GM21515 (cell line): ENCODE results near the gene SESN2.
A peak's percentile ranks its signal among the peaks of the same experiment; 100 is the strongest.

Experiments used
- ATAC-seq: cut with Tn5 transposase; IDR thresholded peaks from one replicate; pipeline ENCODE4 v1.9.1; 2021; ENCODE audit not compliant: unreplicated experiment

SESN2 gene, protein sequence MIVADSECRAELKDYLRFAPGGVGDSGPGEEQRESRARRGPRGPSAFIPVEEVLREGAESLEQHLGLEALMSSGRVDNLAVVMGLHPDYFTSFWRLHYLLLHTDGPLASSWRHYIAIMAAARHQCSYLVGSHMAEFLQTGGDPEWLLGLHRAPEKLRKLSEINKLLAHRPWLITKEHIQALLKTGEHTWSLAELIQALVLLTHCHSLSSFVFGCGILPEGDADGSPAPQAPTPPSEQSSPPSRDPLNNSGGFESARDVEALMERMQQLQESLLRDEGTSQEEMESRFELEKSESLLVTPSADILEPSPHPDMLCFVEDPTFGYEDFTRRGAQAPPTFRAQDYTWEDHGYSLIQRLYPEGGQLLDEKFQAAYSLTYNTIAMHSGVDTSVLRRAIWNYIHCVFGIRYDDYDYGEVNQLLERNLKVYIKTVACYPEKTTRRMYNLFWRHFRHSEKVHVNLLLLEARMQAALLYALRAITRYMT

DNA sequence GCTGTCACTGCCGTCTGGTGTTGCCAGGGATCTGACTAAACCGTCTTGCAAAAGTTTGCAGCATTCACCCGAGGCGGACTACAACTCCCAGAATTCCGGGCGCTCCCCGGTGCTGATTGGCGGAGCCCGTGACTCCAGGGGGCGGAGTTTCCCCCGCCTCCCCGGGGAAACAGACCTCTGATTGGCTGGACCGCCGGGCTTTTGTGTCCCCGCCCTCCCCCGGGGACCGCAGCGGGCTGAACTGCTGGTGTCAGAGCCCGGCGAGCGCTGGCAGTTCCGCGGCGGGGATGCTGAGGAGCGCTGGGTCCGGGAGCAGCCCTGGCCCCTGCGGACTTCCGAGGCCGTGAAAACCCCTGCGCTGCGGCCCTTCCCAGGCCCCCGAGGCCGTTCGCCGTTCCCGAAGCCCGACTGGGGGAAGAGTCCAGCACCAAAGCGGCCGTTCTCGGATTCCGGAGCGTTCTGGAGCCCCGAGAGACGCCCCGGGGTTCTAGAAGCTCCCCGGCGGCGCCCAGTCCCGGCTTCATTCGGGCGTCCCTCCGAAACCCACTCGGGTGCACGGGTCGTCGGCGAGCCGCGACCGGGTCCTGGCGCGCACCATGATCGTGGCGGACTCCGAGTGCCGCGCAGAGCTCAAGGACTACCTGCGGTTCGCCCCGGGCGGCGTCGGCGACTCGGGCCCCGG lies at the start of gene SESN2:
Gene SESN2 (plus strand): TSS at position 267 of the 682 bp plus-strand sequence. CDS start 330 bp downstream, at position 597.
- ATAC-seq = peak; percentile 86

DNA sequence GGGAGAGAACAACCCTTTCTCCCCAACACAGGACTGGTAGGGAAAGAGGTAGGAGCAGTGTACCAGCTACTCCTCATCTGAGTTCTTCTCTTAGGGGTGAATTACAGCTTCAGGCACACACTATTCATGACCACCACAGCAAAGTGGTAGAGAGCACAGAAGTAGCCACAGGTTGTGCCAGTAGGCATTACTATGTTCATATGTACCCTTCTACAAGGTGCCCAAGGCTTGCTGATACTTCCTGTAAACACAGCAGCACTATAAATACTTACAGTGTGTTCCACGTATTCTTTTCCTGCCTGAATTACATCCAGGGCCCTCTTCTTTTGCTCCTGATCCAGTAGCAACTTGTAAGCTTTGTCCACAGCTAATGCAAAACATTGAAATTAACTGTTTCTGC lies 49.6 kb upstream of the SESN2 start:
- no peak for ATAC-seq

DNA sequence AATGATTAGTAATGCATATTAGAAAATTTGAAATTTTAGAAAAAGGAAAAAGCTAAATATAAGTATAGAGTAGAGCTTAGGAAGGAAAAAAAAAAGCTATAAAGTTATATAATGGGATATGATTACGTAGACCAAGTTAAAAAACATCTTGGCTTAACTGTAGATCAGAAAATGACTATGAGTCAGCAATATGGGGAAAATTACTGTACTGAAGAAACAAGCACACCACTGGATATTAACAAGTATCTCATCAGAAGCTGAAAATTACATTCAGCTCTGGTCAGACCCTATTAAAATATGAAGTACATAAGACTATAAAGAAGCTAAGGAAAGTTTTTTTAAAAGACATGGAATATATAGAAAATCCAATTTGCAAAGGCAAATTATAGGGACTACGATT lies 46.0 kb upstream of the SESN2 start:
- no peak for ATAC-seq

DNA sequence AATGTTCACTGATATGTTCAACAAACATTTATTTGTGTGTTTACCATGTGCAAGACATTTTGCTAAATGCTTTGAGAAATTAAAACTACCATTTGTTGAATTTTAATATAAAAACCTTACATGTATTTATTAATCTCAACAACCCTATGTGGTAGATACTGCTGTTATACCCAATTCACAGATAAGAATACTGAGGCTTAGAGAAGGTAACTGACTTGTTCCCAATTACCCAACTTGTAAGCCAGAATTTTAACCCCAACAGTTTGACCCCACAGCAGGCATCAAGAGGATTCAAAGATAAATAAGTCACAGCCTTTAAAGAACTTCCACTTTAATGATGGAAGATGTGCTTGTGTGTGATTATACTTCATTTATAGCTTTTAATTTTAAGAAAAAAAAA lies 30.2 kb upstream of the SESN2 start:
- ATAC-seq = no peak

DNA sequence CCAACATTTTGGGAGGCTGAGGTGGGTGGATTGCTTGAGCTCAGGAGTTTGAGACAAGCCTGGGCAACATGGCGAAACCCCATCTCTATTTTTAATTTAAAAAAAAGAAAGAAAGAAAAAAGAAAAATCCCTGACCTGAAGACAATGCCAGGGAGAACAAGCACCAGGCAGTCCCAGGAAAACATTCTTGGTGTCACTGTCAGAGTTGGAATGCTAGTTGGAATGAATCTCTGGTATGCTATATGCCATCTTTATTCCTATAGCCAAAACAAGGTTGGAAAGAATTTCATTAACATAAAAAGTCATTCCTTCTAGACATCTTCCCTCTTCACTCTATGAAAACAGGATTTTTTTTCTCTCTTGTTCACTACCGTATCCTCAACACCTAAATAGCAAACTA lies 29.3 kb upstream of the SESN2 start:
- no peak for ATAC-seq

DNA sequence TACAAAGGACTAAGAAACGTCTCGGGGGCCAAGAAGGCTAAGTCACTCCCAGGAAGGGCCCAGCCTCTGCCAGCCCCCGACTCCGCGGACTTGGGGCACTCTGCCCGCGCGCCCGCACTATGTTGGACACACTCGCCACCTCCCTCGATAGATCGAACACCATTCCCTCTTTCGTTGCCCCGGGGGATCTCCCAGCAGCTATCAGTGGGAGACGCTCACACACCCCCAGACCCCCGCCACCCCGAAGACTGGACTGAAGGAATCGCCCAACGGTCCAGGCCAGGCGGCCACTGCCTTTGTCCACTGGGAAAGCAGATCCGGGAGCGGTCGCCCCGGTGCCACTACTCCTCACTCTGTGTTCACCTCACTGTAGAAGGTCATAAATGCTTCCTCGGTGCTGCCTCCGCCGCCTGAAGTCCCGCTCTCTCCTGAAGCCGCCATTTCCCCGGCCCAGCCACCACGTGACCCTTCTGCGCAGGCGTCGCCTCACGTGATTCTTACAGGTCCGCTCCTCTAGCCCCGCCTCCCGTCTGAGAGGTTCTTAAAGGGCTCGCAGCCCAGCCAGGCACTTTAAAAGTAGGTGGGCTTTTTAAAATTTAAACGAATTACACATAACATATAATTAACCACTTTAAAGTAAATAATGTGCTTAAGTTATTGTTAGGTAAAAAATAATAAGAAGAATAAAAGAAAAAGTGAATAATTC lies 26.6 kb upstream of the SESN2 start, which contains the start of gene DNAJC8:
Gene DNAJC8 (minus strand): TSS at position 472 of the 706 bp plus-strand sequence. CDS start 31 bp downstream, at position 441.
- ATAC-seq = peak; percentile 56

DNA sequence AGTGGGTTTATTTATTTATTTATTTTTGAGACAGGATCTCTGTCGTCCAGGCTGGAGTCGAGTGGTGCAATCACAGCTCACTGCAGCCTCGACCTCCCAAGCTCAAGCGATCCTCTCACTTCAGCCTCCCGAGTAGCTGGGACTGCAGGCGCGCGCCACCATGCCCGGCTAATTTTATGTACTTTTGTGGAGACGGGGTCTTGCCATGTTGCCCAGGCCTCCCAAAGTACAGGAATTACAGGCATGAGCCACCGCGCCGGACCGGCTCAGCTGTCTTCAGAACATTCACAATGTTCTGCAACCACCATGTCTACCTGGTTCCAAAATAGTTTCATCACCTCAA lies 26.1 kb upstream of the SESN2 start:
- ATAC-seq = no peak

DNA sequence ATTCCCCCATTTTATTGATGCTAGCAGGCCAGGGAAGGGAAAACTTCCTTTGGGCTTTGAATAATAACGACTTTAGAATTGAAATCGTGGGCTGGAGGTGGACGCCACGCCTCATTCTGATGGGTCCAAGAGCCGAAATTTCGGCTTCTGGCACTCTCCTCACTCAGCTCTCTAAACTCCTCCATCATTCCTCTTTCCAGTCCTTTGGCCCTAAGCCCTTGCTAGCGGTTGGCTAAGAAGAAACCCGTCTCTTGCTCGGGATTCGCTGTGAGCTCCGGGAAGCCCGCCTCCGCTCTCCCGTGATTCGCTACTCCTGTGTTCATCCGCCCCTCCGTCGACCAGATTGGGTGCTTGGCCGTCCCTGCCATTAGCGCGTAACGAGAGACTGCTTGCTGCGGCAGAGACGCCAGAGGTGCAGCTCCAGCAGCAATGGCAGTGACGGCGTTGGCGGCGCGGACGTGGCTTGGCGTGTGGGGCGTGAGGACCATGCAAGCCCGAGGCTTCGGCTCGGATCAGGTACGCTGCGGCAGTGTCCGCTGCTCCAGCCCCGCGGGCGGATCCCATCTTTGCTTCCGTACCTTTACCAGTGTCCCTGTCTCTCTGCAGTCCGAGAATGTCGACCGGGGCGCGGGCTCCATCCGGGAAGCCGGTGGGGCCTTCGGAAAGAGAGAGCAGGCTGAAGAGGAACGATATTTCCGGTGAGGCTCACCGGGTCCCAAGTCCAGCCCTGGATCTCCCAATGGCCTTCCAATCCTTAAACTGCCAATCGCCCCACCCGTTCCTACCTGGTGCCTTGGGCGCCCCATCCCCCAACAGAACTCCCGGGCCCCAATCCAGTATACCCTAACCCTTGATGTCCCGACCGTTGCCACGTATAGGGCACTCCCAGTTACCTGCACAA lies 23.3 kb upstream of the SESN2 start, which contains the start of gene ATP5IF1:
Gene ATP5IF1 (plus strand): TSS at position 370 of the 901 bp plus-strand sequence. CDS start 60 bp downstream, at position 430.
- peak; percentile 85 for ATAC-seq

DNA sequence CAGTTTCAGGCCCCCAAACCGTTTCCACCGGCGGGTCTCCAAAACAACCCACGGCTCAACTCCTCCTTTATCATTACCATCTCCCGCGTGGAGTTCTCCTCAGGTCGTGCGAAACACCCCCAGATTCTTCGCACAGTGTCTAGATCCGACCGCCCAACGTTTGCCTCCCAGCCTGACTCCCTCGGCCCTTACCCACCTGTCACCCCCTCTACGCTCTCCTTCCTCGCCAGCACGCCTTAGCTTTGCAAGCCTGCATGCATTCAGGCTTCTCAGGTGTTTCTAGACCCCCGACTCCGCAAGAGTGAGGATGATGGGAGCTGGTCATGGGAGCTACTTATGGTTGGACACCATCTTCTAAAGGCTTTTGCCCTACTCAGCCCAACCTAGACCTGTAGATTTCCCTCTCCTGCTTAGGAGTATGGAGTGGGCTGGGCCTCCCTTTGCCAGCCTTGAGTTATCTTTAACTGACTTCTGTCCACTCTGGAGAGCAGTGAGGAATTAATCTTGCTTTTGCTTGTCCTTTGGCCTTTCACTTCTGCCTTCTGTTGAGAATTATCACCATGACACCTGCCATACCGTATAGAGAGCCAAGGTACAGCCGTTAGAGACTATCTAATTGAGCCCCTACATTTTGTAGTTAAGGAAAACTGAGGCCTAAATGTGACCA lies 22.5 kb upstream of the SESN2 start:
- ATAC-seq = no peak

DNA sequence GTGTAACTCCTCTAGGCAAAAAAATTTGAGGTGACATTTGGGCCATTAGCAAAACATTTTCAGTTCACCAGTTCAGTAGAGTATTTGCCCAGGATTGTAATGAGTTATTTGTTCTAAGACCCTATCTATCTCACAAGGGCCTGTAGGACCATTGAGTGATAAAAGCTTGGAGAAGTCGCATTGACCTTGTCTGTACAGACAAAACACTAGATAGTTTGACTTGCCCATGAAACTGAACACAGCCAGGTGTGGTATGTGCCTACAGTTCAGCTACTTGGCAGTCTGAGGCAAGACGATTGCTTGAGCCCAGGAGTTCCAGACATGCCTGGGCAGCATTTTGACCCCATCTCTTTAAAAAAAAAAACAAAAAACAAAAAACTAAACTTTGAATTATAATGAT lies 20.3 kb upstream of the SESN2 start:
- no peak for ATAC-seq

DNA sequence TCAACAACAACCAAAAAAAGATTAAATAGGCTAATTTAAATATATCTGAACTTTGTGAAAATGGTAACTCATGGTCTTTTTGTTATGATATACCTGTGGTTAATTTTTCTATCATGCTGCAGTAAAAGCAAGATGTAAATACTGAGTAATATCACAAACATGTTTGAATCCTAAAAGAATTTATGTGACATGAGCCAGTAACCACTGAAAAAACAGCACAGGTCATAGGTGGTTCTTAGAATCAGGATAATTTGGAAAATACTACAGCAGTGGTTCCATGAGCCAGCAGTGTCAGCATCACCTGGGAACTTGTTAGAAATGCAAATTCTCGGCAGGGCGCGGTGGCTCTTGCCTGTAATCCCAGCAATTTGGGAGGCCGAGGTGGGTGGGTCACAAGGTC lies 19.3 kb upstream of the SESN2 start:
- no peak for ATAC-seq

DNA sequence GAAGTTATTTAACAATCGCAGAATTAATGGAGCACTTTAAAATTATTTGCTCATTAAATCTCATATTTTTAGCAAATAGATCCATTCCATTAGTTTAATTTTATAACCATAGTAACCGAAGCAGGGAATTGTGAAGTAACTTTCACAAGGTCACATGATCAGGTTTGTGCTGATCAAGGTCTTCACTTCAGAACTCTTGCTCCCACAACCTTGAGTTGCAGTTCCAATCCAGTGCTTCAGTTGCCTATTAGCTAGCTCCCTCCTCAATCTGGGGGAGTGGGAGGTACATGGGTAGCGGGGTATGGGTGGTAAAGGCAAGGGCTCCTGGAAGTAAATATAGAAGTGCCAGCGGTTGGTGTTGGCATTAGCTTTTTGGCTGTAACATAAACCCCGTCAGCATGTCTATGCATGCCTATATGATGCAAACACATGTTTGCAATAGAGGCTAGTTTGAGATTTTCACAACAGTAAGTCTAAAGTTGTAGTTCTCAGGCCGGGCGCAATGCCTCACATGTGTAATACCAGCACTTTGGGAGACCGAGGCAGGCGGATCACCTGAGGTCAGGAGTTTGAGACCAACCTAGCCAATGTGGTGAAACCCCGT lies 17.6 kb upstream of the SESN2 start:
- no peak for ATAC-seq

DNA sequence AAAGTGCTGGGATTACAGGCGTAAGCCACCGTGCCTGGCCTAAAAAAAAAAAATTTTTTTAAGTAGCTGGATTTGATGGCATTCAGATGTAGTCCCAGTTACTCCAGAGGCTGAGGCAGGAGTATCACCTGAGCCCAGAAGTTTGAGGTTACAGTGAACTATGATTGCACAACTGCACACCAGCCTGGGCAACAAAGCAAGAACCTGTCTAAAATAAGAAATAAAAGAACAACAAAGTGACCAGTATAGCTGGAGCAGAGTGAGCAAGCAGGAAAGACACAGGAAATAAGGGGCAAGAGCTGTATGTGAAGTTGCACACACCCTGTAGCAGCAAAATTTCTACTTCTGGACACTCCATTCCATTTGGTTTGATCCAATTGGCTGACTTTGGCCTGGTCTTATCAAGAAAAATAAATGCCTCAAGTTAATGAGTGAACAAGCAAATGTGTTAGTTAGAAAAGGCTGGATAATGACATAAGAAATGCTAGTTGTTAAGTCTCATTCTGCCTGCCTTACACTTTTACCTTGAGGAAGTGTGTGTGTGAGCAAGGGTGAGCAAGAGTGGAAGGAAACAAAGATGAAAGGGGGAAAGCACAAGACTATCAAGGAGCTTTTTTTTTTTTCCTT lies 15.5 kb upstream of the SESN2 start:
- no peak for ATAC-seq

DNA sequence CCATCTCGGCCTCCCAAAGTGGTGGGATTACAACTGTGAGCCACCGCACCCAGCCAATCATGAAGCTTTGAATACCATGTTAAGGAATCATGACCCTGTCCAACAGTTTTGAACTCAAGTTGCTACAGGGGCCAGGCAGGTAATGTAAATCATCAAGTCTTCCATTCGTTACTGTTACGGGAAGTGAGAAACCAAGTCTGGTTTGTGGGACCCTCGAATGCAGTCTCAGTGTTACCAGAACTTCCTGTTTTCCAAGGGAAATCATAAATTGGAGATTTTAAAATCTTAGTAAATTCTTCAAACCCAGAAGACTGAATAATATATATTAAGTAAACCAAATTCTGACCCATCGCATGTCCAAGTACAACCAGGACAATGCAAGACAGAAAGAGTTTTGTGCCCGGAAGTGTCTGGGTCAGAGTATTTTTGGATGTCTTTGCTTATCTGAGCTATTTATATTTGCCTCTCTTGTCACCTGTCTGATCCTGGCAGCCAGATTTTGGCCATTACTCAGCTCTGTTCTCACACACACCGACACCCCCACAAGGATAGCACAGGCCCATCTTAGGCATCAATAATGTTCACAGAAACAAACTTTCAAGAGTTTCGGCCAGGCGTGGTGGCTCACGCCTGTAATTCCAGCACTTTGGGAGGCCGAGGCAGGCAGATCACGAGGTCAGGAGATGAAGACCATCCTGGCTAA lies 14.6 kb upstream of the SESN2 start:
- ATAC-seq = no peak

DNA sequence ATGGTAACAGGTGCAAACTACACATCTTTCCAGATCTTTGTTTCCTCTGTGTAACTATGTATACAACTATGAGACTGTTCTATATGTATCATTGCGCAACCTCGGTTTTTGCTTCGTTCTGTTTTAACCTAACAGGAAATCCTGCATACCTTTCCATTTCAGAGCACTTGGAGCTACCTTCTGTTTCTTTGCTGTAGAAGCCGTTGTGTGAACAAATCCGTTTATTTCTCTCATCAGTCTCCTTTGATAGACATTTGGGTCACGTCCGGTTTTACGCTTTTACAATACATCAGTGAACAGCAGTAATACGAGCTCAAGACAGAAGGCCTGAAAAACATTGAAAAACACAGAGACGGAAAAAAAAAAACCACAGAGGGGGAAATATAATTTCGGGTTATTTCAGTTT lies 12.9 kb upstream of the SESN2 start:
- no peak for ATAC-seq

DNA sequence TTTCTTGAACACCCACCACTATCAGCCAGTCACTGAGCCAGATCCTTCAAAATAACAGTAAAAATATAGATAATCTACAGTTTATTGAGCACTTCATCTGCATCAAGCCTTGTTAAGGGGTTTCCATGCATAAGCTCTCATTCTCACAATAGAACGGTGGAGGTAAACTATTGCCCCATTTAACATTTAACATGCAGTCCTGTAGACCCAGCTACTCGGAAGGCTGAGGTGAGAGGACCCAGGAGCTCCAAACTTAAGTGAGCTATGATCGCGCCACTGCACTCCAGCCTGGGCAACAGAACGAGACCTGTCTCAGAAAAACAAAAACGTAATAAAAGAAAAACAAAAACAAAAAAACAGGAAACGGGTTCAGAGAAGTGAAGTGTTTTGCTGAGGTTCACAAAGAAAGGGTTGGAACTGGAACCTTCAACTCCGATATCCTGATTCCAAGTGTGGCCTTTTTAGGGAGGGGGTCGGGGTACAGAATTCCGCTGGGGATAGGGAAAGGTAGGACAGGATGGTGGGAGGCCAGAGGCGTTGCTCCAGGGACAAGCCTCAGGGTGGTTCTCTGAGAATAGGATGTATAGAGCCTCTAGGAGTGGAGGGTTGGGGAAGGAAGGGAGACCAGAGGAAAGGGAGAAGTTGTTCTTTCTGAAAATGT lies 11.6 kb upstream of the SESN2 start:
- no peak for ATAC-seq

DNA sequence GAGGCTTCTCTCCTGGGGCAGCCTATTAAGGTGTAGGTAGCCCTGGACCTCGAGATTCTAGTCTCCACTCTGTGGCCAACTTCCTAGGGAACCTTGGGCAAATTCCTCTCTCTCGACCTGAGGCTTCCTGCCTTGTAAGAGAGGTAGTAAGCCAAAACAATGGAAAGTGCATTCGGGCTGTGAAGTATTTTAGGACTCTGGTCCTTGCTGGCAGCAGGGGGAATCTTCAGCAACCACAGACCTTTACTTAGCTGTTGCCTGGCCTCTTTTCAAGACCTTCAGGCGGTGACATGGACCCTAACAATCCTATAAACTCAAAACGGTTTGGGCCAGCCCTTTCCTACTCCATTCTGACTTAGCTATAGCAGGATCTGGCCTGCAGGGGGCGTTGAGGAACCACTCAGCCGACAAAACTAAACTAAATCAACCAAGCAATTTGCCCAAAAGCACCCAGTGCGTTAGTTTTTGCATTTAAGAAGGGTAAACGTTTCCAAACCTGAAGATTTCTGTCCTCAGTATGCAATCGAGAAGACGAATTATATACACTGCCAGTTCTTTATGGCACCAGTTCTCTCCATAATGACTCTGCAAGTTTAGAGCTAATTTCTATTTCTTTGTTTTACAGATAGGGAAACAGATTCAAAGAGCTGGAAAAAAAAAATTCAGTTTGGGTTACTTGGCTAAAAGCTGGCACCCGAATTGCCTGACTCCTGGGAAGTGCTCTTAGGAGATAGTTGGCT lies 10.9 kb upstream of the SESN2 start:
- ATAC-seq = no peak
